ENCODE data around the gene MRPL43. TPM values are rescaled to one million over a fixed set of nuclear protein-coding genes. Genes with fewer than 3 reads are reported as not detected.

The MRPL43 gene
- total RNA-seq, 1 donor from 2014 or later, result 85.4 TPM

DNA sequence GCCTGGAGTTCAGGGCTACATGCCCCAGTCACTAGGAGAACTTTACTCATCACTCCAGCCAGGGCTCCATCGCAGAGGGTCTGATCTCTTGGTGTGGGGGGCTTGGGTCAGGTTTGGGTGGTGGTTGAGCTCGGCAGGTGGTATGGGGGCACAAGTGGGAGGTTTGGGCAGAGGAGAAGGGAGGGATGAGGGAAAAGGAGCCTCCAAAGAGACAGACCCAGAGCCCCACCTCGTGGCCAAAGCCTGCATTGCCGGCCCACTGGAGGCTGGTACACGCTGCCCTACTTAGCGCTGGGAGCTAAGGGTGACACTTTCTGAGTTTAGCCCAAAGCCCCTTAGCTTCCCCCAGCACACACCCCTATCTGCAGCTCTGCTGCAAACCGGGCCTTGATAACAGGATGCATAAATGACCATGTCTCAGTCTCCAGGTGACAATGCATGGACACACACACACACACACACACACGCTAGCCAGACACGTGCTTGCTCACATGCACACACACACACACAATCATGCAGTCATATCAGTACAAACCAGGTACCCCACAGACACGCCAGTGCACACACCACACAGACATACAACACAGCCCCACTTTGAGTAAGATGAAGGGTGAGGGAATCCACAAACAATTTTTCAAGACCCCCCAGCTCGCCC lies 27.1 kb upstream of the MRPL43 start:
- DNase-seq (ENCODE audit: extremely low spot score in 2 of 2), result no peak
- no peaks in the 10 kb centered on the region for H3K27me3 ChIP-seq

DNA sequence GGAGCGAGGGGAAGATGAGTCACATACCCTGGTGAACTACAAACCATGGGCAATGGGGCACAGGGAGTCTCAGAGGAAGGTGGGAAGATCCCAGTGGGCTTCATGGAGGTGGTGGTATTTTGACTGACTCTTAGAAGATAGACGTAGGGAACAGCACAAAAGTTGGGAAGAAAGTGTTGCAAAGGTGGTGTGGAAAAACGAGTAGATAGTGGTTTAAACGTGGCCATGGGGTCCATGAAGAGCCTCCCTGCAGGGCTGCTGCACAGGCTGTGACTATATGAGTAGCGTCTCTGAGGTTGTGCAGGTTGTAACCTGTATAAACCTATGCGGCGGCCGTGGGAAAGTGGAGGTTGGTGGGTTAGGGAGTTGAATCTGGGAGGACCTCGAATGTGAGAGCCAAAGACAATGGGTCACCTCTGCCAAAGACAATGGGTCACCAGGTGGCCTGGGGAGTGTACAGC lies 26.1 kb upstream of the MRPL43 start:
- H3K27ac ChIP-seq, result peak overlapping the region; percentile 38
- intact Hi-C loops (cut with DNase I), result loop anchor here (2.0 kb wide), 1 partner anchor 17 kb away; no protein-coding TSS in a partner anchor
- DNase-seq (ENCODE audit: extremely low spot score in 2 of 2), result no peak

More for the DNA sequence above, 27.1 kb upstream of the MRPL43 start:
- Histone ChIP-seq H3K36me3 (no peaks in the 10 kb centered on the region), H3K9me3 (no peaks in the 10 kb centered on the region), H3K4me1 (peaks cover 18% of the 10 kb centered on the region), H3K4me3 (no peak overlapping the region), H3K27ac (no peak overlapping the region)
- TF ChIP-seq, protein P1, sequence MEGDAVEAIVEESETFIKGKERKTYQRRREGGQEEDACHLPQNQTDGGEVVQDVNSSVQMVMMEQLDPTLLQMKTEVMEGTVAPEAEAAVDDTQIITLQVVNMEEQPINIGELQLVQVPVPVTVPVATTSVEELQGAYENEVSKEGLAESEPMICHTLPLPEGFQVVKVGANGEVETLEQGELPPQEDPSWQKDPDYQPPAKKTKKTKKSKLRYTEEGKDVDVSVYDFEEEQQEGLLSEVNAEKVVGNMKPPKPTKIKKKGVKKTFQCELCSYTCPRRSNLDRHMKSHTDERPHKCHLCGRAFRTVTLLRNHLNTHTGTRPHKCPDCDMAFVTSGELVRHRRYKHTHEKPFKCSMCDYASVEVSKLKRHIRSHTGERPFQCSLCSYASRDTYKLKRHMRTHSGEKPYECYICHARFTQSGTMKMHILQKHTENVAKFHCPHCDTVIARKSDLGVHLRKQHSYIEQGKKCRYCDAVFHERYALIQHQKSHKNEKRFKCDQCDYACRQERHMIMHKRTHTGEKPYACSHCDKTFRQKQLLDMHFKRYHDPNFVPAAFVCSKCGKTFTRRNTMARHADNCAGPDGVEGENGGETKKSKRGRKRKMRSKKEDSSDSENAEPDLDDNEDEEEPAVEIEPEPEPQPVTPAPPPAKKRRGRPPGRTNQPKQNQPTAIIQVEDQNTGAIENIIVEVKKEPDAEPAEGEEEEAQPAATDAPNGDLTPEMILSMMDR (IDR thresholded peaks at IDR 0.05), result peak; percentile 86 to 89 (median 88)
- TF ChIP-seq POLR2A (IDR thresholded peaks at IDR 0.05), result no peak
- intact Hi-C loops (cut with DNase I), result no loop called here

DNA sequence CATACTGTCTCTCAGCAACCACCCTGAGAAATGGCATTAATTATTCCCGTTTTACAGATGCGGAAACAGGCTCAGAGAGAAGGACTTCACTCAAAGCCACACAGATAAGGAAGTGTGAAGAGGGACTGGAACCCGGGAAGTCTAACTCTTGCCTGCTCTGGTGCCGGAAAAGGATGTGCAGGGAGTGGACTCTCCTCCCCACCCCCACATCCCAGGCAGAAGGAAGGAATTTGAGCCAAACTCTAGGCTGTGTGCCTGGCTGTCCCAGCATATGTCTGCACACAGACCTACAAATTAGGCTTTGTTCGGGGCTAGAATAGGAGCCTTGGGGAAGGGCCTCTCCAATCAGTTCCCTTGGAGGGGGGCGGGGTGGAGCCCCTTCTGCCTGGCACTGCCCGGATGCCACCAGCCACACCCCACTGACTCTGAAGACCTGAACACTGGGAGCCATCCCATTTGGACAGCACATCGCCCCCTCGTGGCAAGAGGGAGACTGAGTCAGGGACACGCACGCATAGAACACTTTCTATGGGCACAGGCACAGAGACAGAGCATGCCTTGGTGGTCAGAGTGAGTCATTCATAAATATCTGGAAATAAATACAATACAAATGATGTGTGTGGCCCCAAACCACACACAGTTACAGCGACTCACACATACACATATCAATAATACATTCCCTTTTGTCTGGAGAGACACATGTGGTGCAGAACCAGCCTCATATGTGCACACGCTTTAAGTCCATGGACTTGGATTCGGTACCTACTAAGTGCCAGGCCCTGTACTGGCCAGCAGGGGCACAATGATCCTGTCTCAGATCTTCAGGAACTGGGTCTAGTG lies 25.4 kb upstream of the MRPL43 start:
- peak overlapping the region; percentile 38 for H3K27ac ChIP-seq
- no peaks in the 10 kb centered on the region for H3K27me3 ChIP-seq
- no peak overlapping the region for H3K4me3 ChIP-seq
- no peaks in the 10 kb centered on the region for H3K36me3 ChIP-seq
- DNase-seq (ENCODE audit: extremely low spot score in 2 of 2), result no peak
- H3K9me3 ChIP-seq, result no peaks in the 10 kb centered on the region
- H3K4me1 ChIP-seq, result peaks cover 18% of the 10 kb centered on the region
- intact Hi-C loops (cut with DNase I), result loop anchor here (2.0 kb wide), 1 partner anchor 16 kb away; no protein-coding TSS in a partner anchor
- TF ChIP-seq POLR2AphosphoS5 (IDR thresholded peaks at IDR 0.05; ENCODE audit: insufficient read depth in 1 of 2, low read depth in 1 of 2) (peak; percentile 29 to 59), POLR2A (IDR thresholded peaks at IDR 0.05) (no peak)
- TF ChIP-seq, protein P1 (IDR thresholded peaks at IDR 0.05), result peak; percentile 73 to 94 (median 89)

More for the DNA sequence above, 26.1 kb upstream of the MRPL43 start:
- H3K9me3 ChIP-seq, result no peaks in the 10 kb centered on the region
- H3K4me1 ChIP-seq, result peaks cover 12% of the 10 kb centered on the region
- H3K27me3 ChIP-seq, result no peaks in the 10 kb centered on the region
- H3K4me3 ChIP-seq, result no peak overlapping the region
- H3K36me3 ChIP-seq, result no peaks in the 10 kb centered on the region
- TF ChIP-seq, protein P1 (IDR thresholded peaks at IDR 0.05), result no peak
- no peak for TF ChIP-seq POLR2A (IDR thresholded peaks at IDR 0.05)

DNA sequence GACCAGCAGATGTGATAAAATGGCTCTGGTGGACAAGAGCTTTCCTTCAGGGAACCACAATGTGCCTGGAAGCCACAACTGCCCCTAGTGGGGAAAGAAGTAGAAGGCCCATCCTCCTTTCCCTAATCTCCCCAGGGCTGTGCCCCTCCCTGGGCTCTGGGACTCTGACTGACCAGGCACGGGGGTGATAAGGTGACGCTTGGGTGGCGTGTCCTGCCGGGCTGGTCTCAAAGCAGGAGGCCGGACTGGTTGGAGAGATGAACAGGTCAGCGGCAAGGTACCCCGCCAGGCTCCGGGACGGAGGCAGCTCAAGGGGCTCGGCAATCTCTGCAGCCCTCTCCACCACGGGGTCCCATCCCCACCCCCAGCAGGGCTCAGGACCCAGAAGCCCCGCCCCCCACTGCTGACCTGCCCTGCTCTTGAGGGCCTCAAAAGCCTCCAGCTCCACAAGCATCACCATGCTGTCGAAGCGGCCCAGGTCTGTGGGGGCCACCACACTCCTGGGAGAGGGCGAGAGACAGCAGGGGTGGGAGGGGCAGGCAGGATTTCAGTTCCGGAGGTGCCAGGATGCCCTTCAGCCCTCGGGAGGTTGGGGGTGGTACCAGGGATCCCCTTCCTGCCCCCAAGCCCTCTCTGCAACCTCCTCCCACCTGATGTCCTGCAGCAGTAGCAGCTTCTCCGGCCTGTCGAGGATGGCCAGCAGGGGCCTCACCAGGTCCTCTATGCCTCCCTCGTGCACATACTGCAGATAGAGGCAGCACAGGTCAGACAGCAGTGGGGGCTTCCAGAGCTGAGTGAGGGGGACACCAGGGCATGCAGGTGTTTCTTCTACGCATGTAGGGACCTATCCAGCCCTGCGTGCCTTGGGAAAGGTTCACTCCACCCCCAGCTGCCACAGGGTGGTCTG lies 24.5 kb upstream of the MRPL43 start:
- Histone ChIP-seq H3K9me3 (no peaks in the 10 kb centered on the region), H3K27ac (no peak overlapping the region), H3K4me3 (no peak overlapping the region), H3K4me1 (peaks cover 27% of the 10 kb centered on the region), H3K27me3 (no peaks in the 10 kb centered on the region), H3K36me3 (peaks cover 0 to 7% of the 10 kb centered on the region in 2 donors)
- no peak for TF ChIP-seq POLR2A (IDR thresholded peaks at IDR 0.05)
- TF ChIP-seq, protein P1 (IDR thresholded peaks at IDR 0.05), result no peak
- no peak for TF ChIP-seq POLR2AphosphoS5 (IDR thresholded peaks at IDR 0.05; ENCODE audit: insufficient read depth in 1 of 2, low read depth in 1 of 2)
- no peak for DNase-seq (ENCODE audit: extremely low spot score in 2 of 2)
- intact Hi-C loops (cut with DNase I), result loop anchor here (2.0 kb wide), 1 partner anchor 15 kb away; no protein-coding TSS in a partner anchor

Data from vagina (tissue), 2 donors.